Panc1 (cell line): Measurements from ENCODE around the gene PKP2. TPM values are rescaled to one million over a fixed set of nuclear protein-coding genes. Genes with fewer than 3 reads are reported as not detected.

Source experiments
- ATAC-seq: fragments of 200-7000 bp; cut with Tn5 transposase; 2 replicates; pipeline ENCODE4 v1.9.1; 2020; ENCODE audit warnings: mild to moderate bottlenecking, moderate library complexity
- BruUV-seq: library from RNA; stranded (reverse); fragments of 400-500 nt; replicated peaks from 2 replicates; lab custom pipeline; 2021; lab: Mats Ljungman, UMichigan
- CTCF ChIA-PET: fragments of 300-600 bp; sonication (Branson Sonifier 250); formaldehyde crosslinking; loops from one replicate; lab custom pipeline; 2022; ENCODE audit warnings: antibody characterized with exemption; lab: Charles Lee
- POLR2A ChIA-PET: fragments of 300-600 bp; sonication (Branson Sonifier 250); formaldehyde crosslinking; loops from one replicate; lab custom pipeline; 2022; ENCODE audit warnings: antibody characterized with exemption; lab: Charles Lee
- DNase-seq: peaks from one replicate; pipeline ENCODE4 v3.0.0-alpha.2; 2010; ENCODE audit warnings: low read depth, low spot score
- H3K27ac ChIP-seq: 2 replicates; pipeline ENCODE4 v1.5.1; 2011; ENCODE audit warnings: mild to moderate bottlenecking, low read length, inconsistent platforms
- H3K27me3 ChIP-seq: fragments of 200-500 bp; sonication (Bioruptor generic); 2 replicates; pipeline ENCODE4 v1.6.0; 2014; ENCODE audit warnings: low read length, inconsistent platforms; ENCODE audit not compliant: control insufficient read depth, insufficient read depth
- H3K36me3 ChIP-seq: fragments of 200-500 bp; sonication (Bioruptor generic); 2 replicates; pipeline ENCODE4 v1.5.1; 2014; ENCODE audit warnings: inconsistent platforms, mild to moderate bottlenecking, low read length, moderate library complexity; ENCODE audit not compliant: control insufficient read depth, insufficient read depth
- H3K4me1 ChIP-seq: 2 replicates; pipeline ENCODE4 v1.5.1; 2011; ENCODE audit warnings: inconsistent platforms, mild to moderate bottlenecking, low read length, moderate library complexity; ENCODE audit not compliant: control insufficient read depth, insufficient read depth
- H3K4me3 ChIP-seq, 2 experiments: 2 replicates each; pipeline ENCODE4 v1.5.1; 2011 to 2012; ENCODE audit warnings: low read depth in 2 of 2, low read length in 2 of 2, mild to moderate bottlenecking in 2 of 2, inconsistent platforms in 1 of 2, moderate library complexity in 1 of 2
- H3K9me3 ChIP-seq: fragments of 200-500 bp; sonication (Bioruptor generic); 2 replicates; pipeline ENCODE4 v1.5.1; 2014; ENCODE audit warnings: low read depth, mild to moderate bottlenecking, inconsistent platforms, low read length, moderate library complexity; ENCODE audit not compliant: control insufficient read depth, insufficient read depth
- POLR2AphosphoS5 ChIP-seq: IDR thresholded peaks from 2 replicates; pipeline ENCODE4 v1.6.1; 2012; ENCODE audit warnings: mild to moderate bottlenecking, low read depth, low read length, moderate library complexity
- REST ChIP-seq, 2 experiments: IDR thresholded peaks; 2 replicates each; pipeline ENCODE4 v1.6.1; 2011 to 2012; ENCODE audit warnings: low read depth in 2 of 2, control low read depth in 1 of 2, low read length in 1 of 2, mild to moderate bottlenecking in 1 of 2, moderate library complexity in 1 of 2; ENCODE audit not compliant: insufficient read depth in 1 of 2
- SIN3A ChIP-seq: IDR thresholded peaks from 2 replicates; pipeline ENCODE4 v1.6.1; 2012; ENCODE audit warnings: low read depth, mild to moderate bottlenecking, low read length, moderate library complexity, borderline replicate concordance; ENCODE audit not compliant: insufficient read depth
- TCF7L2 ChIP-seq: IDR thresholded peaks from 2 replicates; pipeline ENCODE4 v1.6.1; 2011; ENCODE audit warnings: mild to moderate bottlenecking, low read depth, low read length, inconsistent platforms
- in situ Hi-C: cut with HindIII; loops from 2 replicates; pipeline ENCODE4 v1.10.0; 2016; ENCODE audit warnings: low sequenced_read_pairs, low pct_unique_long_range_greater_than_20kb
- intact Hi-C: fragments of 100-400 bp; cut with micrococcal nuclease; formaldehyde crosslinking; loops from one replicate; pipeline ENCODE4 v1.10.0; 2022; ENCODE audit not compliant: unreplicated experiment
- total RNA-seq: library from RNA; stranded (reverse); gene quantifications from one replicate; pipeline ENCODE4 v1.2.1, GENCODE V29; 2021; ENCODE audit not compliant: unreplicated experiment
- TF ChIP-seq, protein P1 (sequence below): fragments of 450-650 bp; IDR thresholded peaks from 2 replicates; pipeline ENCODE4 v1.5.1; 2017; ENCODE audit warnings: mild to moderate bottlenecking

The PKP2 gene
- total RNA-seq, 1 experiment from 2014 or later = 2.2 TPM

- H3K4me1 ChIP-seq = no peaks in the 10 kb centered on the region
- BruUV-seq = no TSS peak
- POLR2A ChIA-PET = no interaction called here
- H3K9me3 ChIP-seq = no peaks in the 10 kb centered on the region
- CTCF ChIA-PET = no interaction called here
- H3K4me3 ChIP-seq = no peak overlapping the region
- TF ChIP-seq REST (IDR thresholded peaks at IDR 0.05; ENCODE audit: insufficient read depth in 1 of 2, low read depth in 2 of 2, low read length in 1 of 2) = no peak
- no peak for TF ChIP-seq TCF7L2
- TF ChIP-seq SIN3A = no peak
- no peak for TF ChIP-seq POLR2AphosphoS5
- TF ChIP-seq, protein P1, sequence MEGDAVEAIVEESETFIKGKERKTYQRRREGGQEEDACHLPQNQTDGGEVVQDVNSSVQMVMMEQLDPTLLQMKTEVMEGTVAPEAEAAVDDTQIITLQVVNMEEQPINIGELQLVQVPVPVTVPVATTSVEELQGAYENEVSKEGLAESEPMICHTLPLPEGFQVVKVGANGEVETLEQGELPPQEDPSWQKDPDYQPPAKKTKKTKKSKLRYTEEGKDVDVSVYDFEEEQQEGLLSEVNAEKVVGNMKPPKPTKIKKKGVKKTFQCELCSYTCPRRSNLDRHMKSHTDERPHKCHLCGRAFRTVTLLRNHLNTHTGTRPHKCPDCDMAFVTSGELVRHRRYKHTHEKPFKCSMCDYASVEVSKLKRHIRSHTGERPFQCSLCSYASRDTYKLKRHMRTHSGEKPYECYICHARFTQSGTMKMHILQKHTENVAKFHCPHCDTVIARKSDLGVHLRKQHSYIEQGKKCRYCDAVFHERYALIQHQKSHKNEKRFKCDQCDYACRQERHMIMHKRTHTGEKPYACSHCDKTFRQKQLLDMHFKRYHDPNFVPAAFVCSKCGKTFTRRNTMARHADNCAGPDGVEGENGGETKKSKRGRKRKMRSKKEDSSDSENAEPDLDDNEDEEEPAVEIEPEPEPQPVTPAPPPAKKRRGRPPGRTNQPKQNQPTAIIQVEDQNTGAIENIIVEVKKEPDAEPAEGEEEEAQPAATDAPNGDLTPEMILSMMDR = no peak
- H3K27me3 ChIP-seq = no peaks in the 10 kb centered on the region
- in situ Hi-C loops (no loop called here), intact Hi-C loops (no loop called here)
- no peak overlapping the region for H3K27ac ChIP-seq
- no peaks in the 10 kb centered on the region for H3K36me3 ChIP-seq
- ATAC-seq (no peak), DNase-seq (no peak)
These were observed 58.6 kb downstream of the PKP2 start for GRCh38 chr12:32837974-32838373.

DNA sequence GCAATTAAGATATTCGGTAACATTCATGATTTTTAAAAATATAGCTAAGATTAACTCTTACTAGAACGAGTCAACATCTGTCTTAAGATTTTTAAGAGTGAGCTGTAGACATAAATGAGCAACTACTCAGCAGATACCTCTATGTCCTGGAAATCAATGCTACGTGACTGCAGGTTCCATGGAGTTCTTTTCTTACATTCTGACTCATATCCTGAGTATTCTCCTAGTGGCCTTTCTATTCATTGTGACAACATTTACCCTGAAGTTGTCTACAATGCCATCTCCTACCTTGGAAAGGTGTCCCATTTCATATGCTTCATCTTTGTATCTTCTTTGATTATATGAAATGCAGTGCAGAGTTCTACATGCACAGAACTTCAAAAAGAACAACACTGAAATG is 59.9 kb downstream of the PKP2 start:
- no peak overlapping the region for H3K27ac ChIP-seq
- H3K27me3 ChIP-seq = no peaks in the 10 kb centered on the region
- intact Hi-C loops (no loop called here), in situ Hi-C loops (no loop called here)
- BruUV-seq = no TSS peak
- CTCF ChIA-PET = interaction anchor here (0.5 kb wide), 1 partner anchor 576 kb away, joined by 3 read pairs; no protein-coding TSS in a partner anchor
- no peaks in the 10 kb centered on the region for H3K9me3 ChIP-seq
- no peaks in the 10 kb centered on the region for H3K4me1 ChIP-seq
- TF ChIP-seq TCF7L2 = no peak
- no peak for TF ChIP-seq REST (IDR thresholded peaks at IDR 0.05; ENCODE audit: insufficient read depth in 1 of 2, low read depth in 2 of 2, low read length in 1 of 2)
- TF ChIP-seq, protein P1 = no peak
- TF ChIP-seq SIN3A = no peak
- no peak for TF ChIP-seq POLR2AphosphoS5
- ATAC-seq (no peak), DNase-seq (no peak)
- no peak overlapping the region for H3K4me3 ChIP-seq
- POLR2A ChIA-PET = no interaction called here
- no peaks in the 10 kb centered on the region for H3K36me3 ChIP-seq
